ENCODE results near the gene LRRC4B.

Gene LRRC4B

GRCh38 chr19:50551034-50551714, 17.1 kb downstream of the LRRC4B start:
- Mint-ChIP-seq H3K36me3 (ENCODE audit: low read depth) (no peaks in the 10 kb centered on the region), H3K9me3 (no peaks in the 10 kb centered on the region), H3K4me3 (no peak overlapping the region), H3K4me1 (ENCODE audit: low read depth) (peaks cover 3% of the 10 kb centered on the region), H3K27me3 (peaks cover 67% of the 10 kb centered on the region), H3K27ac (no peak overlapping the region)
- DNase-seq, result no peak

GRCh38 chr19:50550594-50550966, 17.7 kb downstream of the LRRC4B start:
- H3K9me3 Mint-ChIP-seq, result no peaks in the 10 kb centered on the region
- H3K4me3 Mint-ChIP-seq, result no peak overlapping the region
- H3K4me1 Mint-ChIP-seq (ENCODE audit: low read depth), result peaks cover 3% of the 10 kb centered on the region
- H3K27ac Mint-ChIP-seq, result no peak overlapping the region
- no peak for DNase-seq
- no peaks in the 10 kb centered on the region for H3K36me3 Mint-ChIP-seq (ENCODE audit: low read depth)
- peaks cover 63% of the 10 kb centered on the region for H3K27me3 Mint-ChIP-seq

GRCh38 chr19:50549927-50550593, 18.2 kb downstream of the LRRC4B start:
- H3K27ac Mint-ChIP-seq, result no peak overlapping the region
- peaks cover 58% of the 10 kb centered on the region for H3K27me3 Mint-ChIP-seq
- no peaks in the 10 kb centered on the region for H3K36me3 Mint-ChIP-seq (ENCODE audit: low read depth)
- H3K4me3 Mint-ChIP-seq, result no peak overlapping the region
- DNase-seq, result no peak
- peaks cover 3% of the 10 kb centered on the region for H3K4me1 Mint-ChIP-seq (ENCODE audit: low read depth)
- no peaks in the 10 kb centered on the region for H3K9me3 Mint-ChIP-seq

GRCh38 chr19:50549059-50549926, 18.9 kb downstream of the LRRC4B start:
- no peaks in the 10 kb centered on the region for H3K36me3 Mint-ChIP-seq (ENCODE audit: low read depth)
- no peaks in the 10 kb centered on the region for H3K9me3 Mint-ChIP-seq
- no peak overlapping the region for H3K4me3 Mint-ChIP-seq
- peaks cover 50% of the 10 kb centered on the region for H3K27me3 Mint-ChIP-seq
- peaks cover 3% of the 10 kb centered on the region for H3K4me1 Mint-ChIP-seq (ENCODE audit: low read depth)
- no peak for DNase-seq
- no peak overlapping the region for H3K27ac Mint-ChIP-seq

- no peak overlapping the region for H3K27ac Mint-ChIP-seq
- no peaks in the 10 kb centered on the region for H3K9me3 Mint-ChIP-seq
- H3K36me3 Mint-ChIP-seq (ENCODE audit: low read depth), result no peaks in the 10 kb centered on the region
- no peak for DNase-seq
- H3K4me3 Mint-ChIP-seq, result no peak overlapping the region
- H3K4me1 Mint-ChIP-seq (ENCODE audit: low read depth), result peaks cover 3% of the 10 kb centered on the region
- H3K27me3 Mint-ChIP-seq, result peaks cover 43% of the 10 kb centered on the region
These were observed 19.8 kb downstream of the LRRC4B start for GRCh38 chr19:50548191-50549058.

GRCh38 chr19:50547385-50548190, 20.6 kb downstream of the LRRC4B start:
- Mint-ChIP-seq H3K27me3 (peaks cover 34% of the 10 kb centered on the region), H3K4me3 (no peak overlapping the region), H3K27ac (no peak overlapping the region)

GRCh38 chr19:50546527-50547221, 21.6 kb downstream of the LRRC4B start:
- Mint-ChIP-seq H3K9me3 (no peaks in the 10 kb centered on the region), H3K27me3 (peaks cover 26% of the 10 kb centered on the region), H3K4me1 (ENCODE audit: low read depth) (no peaks in the 10 kb centered on the region), H3K27ac (no peak overlapping the region), H3K36me3 (ENCODE audit: low read depth) (no peaks in the 10 kb centered on the region), H3K4me3 (no peak overlapping the region)
- DNase-seq, result no peak

More at GRCh38 chr19:50547385-50548190, 20.6 kb downstream of the LRRC4B start:
- H3K4me1 Mint-ChIP-seq (ENCODE audit: low read depth), result peaks cover 3% of the 10 kb centered on the region
- no peaks in the 10 kb centered on the region for H3K36me3 Mint-ChIP-seq (ENCODE audit: low read depth)
- no peaks in the 10 kb centered on the region for H3K9me3 Mint-ChIP-seq
- no peak for DNase-seq

- H3K9me3 Mint-ChIP-seq, result no peaks in the 10 kb centered on the region
- no peak for DNase-seq
- no peak overlapping the region for H3K4me3 Mint-ChIP-seq
- H3K27ac Mint-ChIP-seq, result no peak overlapping the region
- no peaks in the 10 kb centered on the region for H3K36me3 Mint-ChIP-seq (ENCODE audit: low read depth)
- no peaks in the 10 kb centered on the region for H3K4me1 Mint-ChIP-seq (ENCODE audit: low read depth)
- H3K27me3 Mint-ChIP-seq, result peaks cover 7% of the 10 kb centered on the region
These were observed 25.3 kb downstream of the LRRC4B start for GRCh38 chr19:50542943-50543342.

- no peaks in the 10 kb centered on the region for H3K36me3 Mint-ChIP-seq (ENCODE audit: low read depth)
- DNase-seq, result peak; percentile 76
- H3K27me3 Mint-ChIP-seq, result peaks cover 18% of the 10 kb centered on the region
- H3K27ac Mint-ChIP-seq, result no peak overlapping the region
- peaks cover 5% of the 10 kb centered on the region for H3K4me1 Mint-ChIP-seq (ENCODE audit: low read depth)
- H3K4me3 Mint-ChIP-seq, result no peak overlapping the region
- peaks cover 1% of the 10 kb centered on the region for H3K9me3 Mint-ChIP-seq
These were observed 30.4 kb downstream of the LRRC4B start for GRCh38 chr19:50537769-50538230.

GRCh38 chr19:50537306-50537685, 30.9 kb downstream of the LRRC4B start:
- Mint-ChIP-seq H3K4me1 (ENCODE audit: low read depth) (peaks cover 5% of the 10 kb centered on the region), H3K36me3 (ENCODE audit: low read depth) (no peaks in the 10 kb centered on the region), H3K9me3 (peaks cover 6% of the 10 kb centered on the region), H3K27ac (no peak overlapping the region), H3K4me3 (no peak overlapping the region), H3K27me3 (peaks cover 23% of the 10 kb centered on the region)
- DNase-seq, result no peak

GRCh38 chr19:50536662-50537305, 31.5 kb downstream of the LRRC4B start:
- DNase-seq, result no peak
- peaks cover 26% of the 10 kb centered on the region for H3K27me3 Mint-ChIP-seq
- no peak overlapping the region for H3K4me3 Mint-ChIP-seq
- no peaks in the 10 kb centered on the region for H3K36me3 Mint-ChIP-seq (ENCODE audit: low read depth)
- H3K9me3 Mint-ChIP-seq, result peaks cover 6% of the 10 kb centered on the region
- H3K4me1 Mint-ChIP-seq (ENCODE audit: low read depth), result peaks cover 5% of the 10 kb centered on the region
- no peak overlapping the region for H3K27ac Mint-ChIP-seq

GRCh38 chr19:50535672-50536187, 32.5 kb downstream of the LRRC4B start:
- Mint-ChIP-seq H3K4me3 (no peak overlapping the region), H3K27me3 (peaks cover 34% of the 10 kb centered on the region), H3K27ac (no peak overlapping the region), H3K4me1 (ENCODE audit: low read depth) (peaks cover 5% of the 10 kb centered on the region), H3K9me3 (peaks cover 6% of the 10 kb centered on the region), H3K36me3 (ENCODE audit: low read depth) (no peaks in the 10 kb centered on the region)
- no peak for DNase-seq

Measured in activated T-cell treated with anti-CD3 and anti-CD28 coated beads, Interleukin-2, amount 50 U/mL, for 24 hours (primary cell).